ENCODE measurements around the gene PTPRG. TPM values are rescaled to one million over a fixed set of nuclear protein-coding genes. Genes with fewer than 3 reads are reported as not detected.

PTPRG gene
- total RNA-seq, 1 experiment from 2014 or later = 69.3 TPM

GRCh38 chr3:61750766-61751165 is 189.4 kb downstream of the PTPRG start:
- no peak overlapping the region for H3K14ac ChIP-seq (ENCODE audit: insufficient read depth, low read length)
- no peak overlapping the region for H3K4ac ChIP-seq (ENCODE audit: low read depth, low read length)
- no peaks in the 10 kb centered on the region; the same call in 1 of the 2 replicates for H3K4me1 ChIP-seq (ENCODE audit: insufficient read depth, low read length)
- Mint-ChIP-seq H3K27ac (peak overlapping the region in 1 of 3 experiments; percentile 50; a peak in 1 of 7 replicates), H3K4me1 (peaks cover 25 to 26% of the 10 kb centered on the region in 2 experiments), H3K27me3 (ENCODE audit: low read depth) (no peaks in the 10 kb centered on the region), H3K36me3 (ENCODE audit: insufficient read depth in 1 of 3, low read depth in 3 of 3) (peaks cover 8 to 38% (median 13%) of the 10 kb centered on the region in 3 experiments; a peak in 5 of 7 replicates), H3K4me3 (no peak overlapping the region), H3K9me3 (no peaks in the 10 kb centered on the region)
- H3K79me2 ChIP-seq (ENCODE audit: insufficient read depth, low read length) = peaks cover 25% of the 10 kb centered on the region; the same call in 1 of the 2 replicates
- H3K9ac ChIP-seq (ENCODE audit: extremely low read depth, insufficient read length, low read length) = no peak overlapping the region
- no peak overlapping the region for H2BK15ac ChIP-seq (ENCODE audit: low read depth, low read length)
- H3K23ac ChIP-seq (ENCODE audit: insufficient read length, low read depth, low read length) = no peak overlapping the region
- WGBS (ENCODE audit: extremely low coverage, insufficient read length, low lambda C conversion rate) = no CpG with 5 or more reads among the region's 2 CpGs
- no peak overlapping the region for H2BK12ac ChIP-seq (ENCODE audit: insufficient read length, low read depth, low read length)
- no peaks in the 10 kb centered on the region for H4K20me1 ChIP-seq (ENCODE audit: control insufficient read depth, insufficient read depth, insufficient read length)
- TF ChIP-seq CTCF (conservative IDR thresholded peaks at IDR 0.05) = no peak
- no peak overlapping the region for H4K5ac ChIP-seq (ENCODE audit: insufficient read length, low read depth, low read length)
- no peak overlapping the region for H3K18ac ChIP-seq (ENCODE audit: insufficient read length, low read depth, low read length)
- no peaks in the 10 kb centered on the region for H3K9me3 ChIP-seq (ENCODE audit: control insufficient read depth, low read depth, low read length)
- H4K8ac ChIP-seq (replicated peaks; ENCODE audit: insufficient read length, low read depth, low read length) = no peak overlapping the region
- no peak overlapping the region for H3K4me2 ChIP-seq (ENCODE audit: insufficient read depth, insufficient read length, low read length)
- no peaks in the 10 kb centered on the region for H3K23me2 ChIP-seq (ENCODE audit: insufficient read length, low read depth, low read length, poor library complexity, severe bottlenecking)
- H2BK5ac ChIP-seq (ENCODE audit: insufficient read length, low read length) = no peak overlapping the region
- H2BK120ac ChIP-seq (ENCODE audit: low read depth, low read length, poor library complexity, severe bottlenecking) = no peak overlapping the region
- H4K91ac ChIP-seq (ENCODE audit: insufficient read length, low read depth, low read length) = no peak overlapping the region
- H2AK5ac ChIP-seq (ENCODE audit: insufficient read length, low read length) = no peak overlapping the region
- peaks cover 8% of the 10 kb centered on the region for H3K79me1 ChIP-seq (ENCODE audit: insufficient read depth, low read depth, low read length, poor library complexity, severe bottlenecking)
- no peak overlapping the region for H3T11ph ChIP-seq (ENCODE audit: low read length)
- H3K27ac ChIP-seq (ENCODE audit: insufficient read length, low read depth, low read length) = no peak overlapping the region
- no peak overlapping the region for H2BK20ac ChIP-seq (ENCODE audit: low read depth, low read length, poor library complexity, severe bottlenecking)
- no peak for DNase-seq
- H2AFZ ChIP-seq (ENCODE audit: low read length) = no peak overlapping the region
- H3K27me3 ChIP-seq (ENCODE audit: insufficient read depth, low read length) = no peaks in the 10 kb centered on the region; the same call in 1 of the 2 replicates
- no peak overlapping the region for H3K56ac ChIP-seq (ENCODE audit: insufficient read length, low read depth, low read length)
